Gastroesophageal sphincter (tissue), 3 donors: ENCODE data around the gene CYB561.

Experiments
- CTCF ChIP-seq, 4 experiments: fragments of 200-600 bp in 2 of 4; fragments of 450-650 bp in 2 of 4; sonication (generic) in 1 of 4; IDR thresholded peaks; one replicate each; pipeline ENCODE4 v1.5.1; 2017 to 2019; ENCODE audit warnings: antibody characterized with exemption in 4 of 4, mild to moderate bottlenecking in 2 of 4, moderate library complexity in 2 of 4
- POLR2A ChIP-seq, 2 donors: fragments of 450-650 bp; IDR thresholded peaks; one replicate each; pipeline ENCODE4 v1.6.1; 2017; ENCODE audit warnings: antibody characterized with exemption in 2 of 2, mild to moderate bottlenecking in 2 of 2, moderate library complexity in 1 of 2
- POLR2AphosphoS5 ChIP-seq: sonication (generic); formaldehyde crosslinking; IDR thresholded peaks from one replicate; pipeline ENCODE4 v1.6.1; 2017; ENCODE audit warnings: antibody characterized with exemption

- TF ChIP-seq POLR2A (IDR thresholded peaks at IDR 0.05): no peak
- TF ChIP-seq CTCF (IDR thresholded peaks at IDR 0.05): no peak
- no peak for TF ChIP-seq POLR2AphosphoS5
Measured at GRCh38 chr17:63440770-63441335, 5.3 kb downstream of the CYB561 start.
